A673 (cell line): ENCODE data around the gene TNFRSF11A.

ENCODE experiments used
- EZH2 ChIP-seq: fragments of 200-600 bp; sonication (generic); IDR thresholded peaks from 2 replicates; pipeline ENCODE4 v1.6.1; 2017; ENCODE audit warnings: borderline replicate concordance, low read depth, mild to moderate bottlenecking, mixed read lengths, antibody characterized with exemption, low read length; ENCODE audit not compliant: poor library complexity, severe bottlenecking
- TF ChIP-seq, protein P1 (sequence below): fragments of 300-800, 200-600 bp; sonication (generic); conservative IDR thresholded peaks from 2 replicates; pipeline ENCODE4 v1.5.1; 2017; ENCODE audit warnings: low read depth, mild to moderate bottlenecking, antibody characterized with exemption, low read length, moderate library complexity, mixed read lengths

DNA sequence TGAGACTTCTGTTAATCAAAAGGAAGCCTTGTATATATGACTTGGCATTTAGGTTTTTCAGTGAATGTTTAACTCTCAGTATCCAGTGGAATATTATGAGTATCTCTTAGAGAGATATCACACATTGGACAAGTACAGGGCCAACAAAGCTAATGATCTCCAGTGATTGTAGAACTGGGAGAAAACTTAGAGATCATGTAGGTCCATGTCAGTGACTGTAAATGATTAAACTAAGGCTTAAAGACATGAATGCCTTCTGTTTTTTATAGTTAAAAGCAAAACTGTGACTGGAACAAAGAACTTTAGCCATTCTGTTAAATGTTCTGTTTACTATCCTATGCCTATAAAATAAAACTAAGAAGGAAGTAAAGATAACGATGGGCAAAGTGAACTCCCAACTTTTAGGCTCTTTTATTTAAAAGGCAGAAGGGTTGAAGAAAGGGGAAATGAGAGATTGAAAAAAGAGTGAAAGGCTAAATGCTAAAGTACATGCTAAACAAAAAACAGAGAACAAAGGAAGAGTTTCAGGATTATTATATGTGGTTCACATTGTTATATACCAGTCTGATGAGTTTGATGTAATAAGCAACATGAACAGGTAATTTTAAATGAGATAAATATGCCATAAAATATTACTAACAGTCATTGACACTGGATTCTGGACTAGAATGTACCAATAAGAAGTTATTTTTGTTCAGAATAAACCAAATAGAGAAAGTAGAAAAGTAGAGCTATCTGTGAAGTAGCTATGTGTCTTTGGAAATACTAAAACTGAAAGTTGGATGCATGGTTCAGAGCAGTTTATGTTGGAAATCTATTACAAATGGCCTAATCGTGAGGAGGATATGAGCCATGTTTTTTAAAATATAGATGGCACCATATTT is 37.1 kb upstream of the TNFRSF11A start:
- TF ChIP-seq, protein P1, sequence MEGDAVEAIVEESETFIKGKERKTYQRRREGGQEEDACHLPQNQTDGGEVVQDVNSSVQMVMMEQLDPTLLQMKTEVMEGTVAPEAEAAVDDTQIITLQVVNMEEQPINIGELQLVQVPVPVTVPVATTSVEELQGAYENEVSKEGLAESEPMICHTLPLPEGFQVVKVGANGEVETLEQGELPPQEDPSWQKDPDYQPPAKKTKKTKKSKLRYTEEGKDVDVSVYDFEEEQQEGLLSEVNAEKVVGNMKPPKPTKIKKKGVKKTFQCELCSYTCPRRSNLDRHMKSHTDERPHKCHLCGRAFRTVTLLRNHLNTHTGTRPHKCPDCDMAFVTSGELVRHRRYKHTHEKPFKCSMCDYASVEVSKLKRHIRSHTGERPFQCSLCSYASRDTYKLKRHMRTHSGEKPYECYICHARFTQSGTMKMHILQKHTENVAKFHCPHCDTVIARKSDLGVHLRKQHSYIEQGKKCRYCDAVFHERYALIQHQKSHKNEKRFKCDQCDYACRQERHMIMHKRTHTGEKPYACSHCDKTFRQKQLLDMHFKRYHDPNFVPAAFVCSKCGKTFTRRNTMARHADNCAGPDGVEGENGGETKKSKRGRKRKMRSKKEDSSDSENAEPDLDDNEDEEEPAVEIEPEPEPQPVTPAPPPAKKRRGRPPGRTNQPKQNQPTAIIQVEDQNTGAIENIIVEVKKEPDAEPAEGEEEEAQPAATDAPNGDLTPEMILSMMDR: no peak
- TF ChIP-seq EZH2: no peak
